Trophoblast cell (in vitro differentiated cells and primary cell): Measurements from ENCODE around the gene NANOG.
"Not testable (repeated sequence)": the region's sequence is repeated elsewhere in the genome, so short reads cannot be mapped to it uniquely, and the experiment has no call there.

Experiments used
- DNase-seq, 2 donors: peaks; one replicate each; pipeline ENCODE4 v3.0.0-alpha.2; 2016
- H2AFZ ChIP-seq: 2 replicates; pipeline ENCODE4 v1.6.1; 2013; ENCODE audit warnings: low read length, moderate library complexity, mild to moderate bottlenecking; ENCODE audit not compliant: insufficient read depth, poor library complexity
- H2AK5ac ChIP-seq: 2 replicates; pipeline ENCODE4 v1.6.1; 2013; ENCODE audit warnings: mild to moderate bottlenecking, low read length
- H2BK120ac ChIP-seq: 2 replicates; pipeline ENCODE4 v1.6.1; 2013; ENCODE audit warnings: low read length, mild to moderate bottlenecking, moderate library complexity; ENCODE audit not compliant: insufficient read depth, poor library complexity
- H2BK12ac ChIP-seq: 2 replicates; pipeline ENCODE4 v1.6.1; 2013; ENCODE audit warnings: mild to moderate bottlenecking, low read length, moderate library complexity
- H2BK5ac ChIP-seq: 2 replicates; pipeline ENCODE4 v1.6.1; 2013; ENCODE audit warnings: low read length, low read depth, moderate library complexity, mild to moderate bottlenecking; ENCODE audit not compliant: poor library complexity
- H3K14ac ChIP-seq: 2 replicates; pipeline ENCODE4 v1.6.1; 2013; ENCODE audit warnings: mild to moderate bottlenecking, low read length
- H3K18ac ChIP-seq: 2 replicates; pipeline ENCODE4 v1.6.1; 2013; ENCODE audit warnings: mild to moderate bottlenecking, low read length
- H3K23ac ChIP-seq: 2 replicates; pipeline ENCODE4 v1.6.1; 2013; ENCODE audit warnings: low read length
- H3K27ac ChIP-seq: 2 replicates; pipeline ENCODE4 v1.5.1; 2013; ENCODE audit warnings: low read depth, mild to moderate bottlenecking, inconsistent platforms, low read length, moderate library complexity
- H3K27me3 ChIP-seq: 2 replicates; pipeline ENCODE4 v1.6.1; 2013; ENCODE audit warnings: inconsistent platforms, mild to moderate bottlenecking, low read length, moderate library complexity; ENCODE audit not compliant: insufficient read depth
- H3K36me3 ChIP-seq, 2 experiments: 1 replicate in 1 of 2; 2 replicates in 1 of 2; pipeline ENCODE4 v1.6.1; 2013; ENCODE audit warnings: low read length in 2 of 2, mild to moderate bottlenecking in 2 of 2, moderate library complexity in 1 of 2; ENCODE audit not compliant: insufficient read depth in 2 of 2, control insufficient read depth in 1 of 2
- H3K4ac ChIP-seq: 2 replicates; pipeline ENCODE4 v1.6.1; 2013; ENCODE audit warnings: low read depth, mild to moderate bottlenecking, low read length, moderate library complexity
- H3K4me1 ChIP-seq, 2 experiments: 1 replicate in 1 of 2; 2 replicates in 1 of 2; pipeline ENCODE4 v1.6.1; 2013; ENCODE audit warnings: low read length in 2 of 2, mild to moderate bottlenecking in 2 of 2, moderate library complexity in 1 of 2; ENCODE audit not compliant: insufficient read depth in 2 of 2, control insufficient read depth in 1 of 2
- H3K4me2 ChIP-seq: 2 replicates; pipeline ENCODE4 v1.6.1; 2013; ENCODE audit warnings: inconsistent platforms, mild to moderate bottlenecking, low read length, moderate library complexity
- H3K4me3 ChIP-seq: 2 replicates; pipeline ENCODE4 v1.5.1; 2013; ENCODE audit warnings: mild to moderate bottlenecking, low read depth, low read length, inconsistent platforms
- H3K79me1 ChIP-seq: one replicate; pipeline ENCODE4 v1.6.1; 2013; ENCODE audit warnings: low read length
- H3K79me2 ChIP-seq: 2 replicates; pipeline ENCODE4 v1.6.1; 2013; ENCODE audit warnings: low read length, mild to moderate bottlenecking; ENCODE audit not compliant: control insufficient read depth, insufficient read depth, poor library complexity
- H3K9ac ChIP-seq: 2 replicates; pipeline ENCODE4 v1.6.1; 2013; ENCODE audit warnings: mild to moderate bottlenecking, low read length
- H3K9me3 ChIP-seq: 2 replicates; pipeline ENCODE4 v1.6.1; 2013; ENCODE audit warnings: low read depth, mild to moderate bottlenecking, control low read depth, inconsistent platforms, low read length; ENCODE audit not compliant: insufficient read depth
- H4K12ac ChIP-seq: 2 replicates; pipeline ENCODE4 v1.6.1; 2013; ENCODE audit warnings: low read depth, mild to moderate bottlenecking, low read length, moderate library complexity
- H4K8ac ChIP-seq: 2 replicates; pipeline ENCODE4 v1.6.1; 2013; ENCODE audit warnings: low read depth, mild to moderate bottlenecking, low read length, moderate library complexity
- H4K91ac ChIP-seq: one replicate; pipeline ENCODE4 v1.6.1; 2013; ENCODE audit warnings: low read depth, mild to moderate bottlenecking, low read length, moderate library complexity
- WGBS: extraction: QIAGEN DNeasy Blood & Tissue Kit; methylation state at CpG from one replicate; pipeline ENCODE4 v1.1.7; 2013; ENCODE audit warnings: missing lambda C conversion rate; ENCODE audit not compliant: insufficient read length, insufficient coverage; ENCODE audit errors: extremely low coverage; 5-methylcytosine and 5-hydroxymethylcytosine counted together

The NANOG gene

GRCh38 chr12:7788294-7788660 is 925 bp upstream of the NANOG start:
- no peak overlapping the region for H3K14ac ChIP-seq
- H3K4ac ChIP-seq = no peak overlapping the region
- no peak overlapping the region for H2BK5ac ChIP-seq
- H3K36me3 ChIP-seq = no peaks in the 10 kb centered on the region
- no peaks in the 10 kb centered on the region for H3K9me3 ChIP-seq
- no peaks in the 10 kb centered on the region for H3K27me3 ChIP-seq
- H3K79me2 ChIP-seq = no peaks in the 10 kb centered on the region
- H3K27ac ChIP-seq = no peak overlapping the region
- no peak overlapping the region for H3K18ac ChIP-seq
- no peak overlapping the region for H2AK5ac ChIP-seq
- DNase-seq = no peak
- no peak overlapping the region for H4K12ac ChIP-seq
- no peak overlapping the region for H4K8ac ChIP-seq
- H2BK120ac ChIP-seq = no peak overlapping the region
- peaks cover 0 to 4% of the 10 kb centered on the region in 2 experiments for H3K4me1 ChIP-seq
- no peak overlapping the region for H2BK12ac ChIP-seq
- no peak overlapping the region for H2AFZ ChIP-seq
- no peak overlapping the region for H3K23ac ChIP-seq
- no peak overlapping the region for H4K91ac ChIP-seq
- H3K9ac ChIP-seq = no peak overlapping the region
- no peaks in the 10 kb centered on the region for H3K79me1 ChIP-seq
- H3K4me2 ChIP-seq = no peak overlapping the region
- H3K4me3 ChIP-seq = no peak overlapping the region
- WGBS = no CpG with 5 or more reads among the region's 4 CpGs

GRCh38 chr12:7793211-7793610 is 4.0 kb downstream of the NANOG start:
- DNase-seq = no peak
- H3K4me3 ChIP-seq = no peak overlapping the region
- H3K4me2 ChIP-seq = no peak overlapping the region
- H2AK5ac ChIP-seq = no peak overlapping the region
- H3K27me3 ChIP-seq = no peaks in the 10 kb centered on the region
- WGBS = no CpG with 5 or more reads among the region's 3 CpGs
- H4K91ac ChIP-seq = no peak overlapping the region
- H3K23ac ChIP-seq = no peak overlapping the region
- peaks cover 0 to 2% of the 10 kb centered on the region in 2 experiments for H3K4me1 ChIP-seq
- no peaks in the 10 kb centered on the region for H3K79me1 ChIP-seq
- no peak overlapping the region for H3K4ac ChIP-seq
- H2BK5ac ChIP-seq = no peak overlapping the region
- no peaks in the 10 kb centered on the region for H3K36me3 ChIP-seq
- H2AFZ ChIP-seq = no peak overlapping the region
- H3K9me3 ChIP-seq = no peaks in the 10 kb centered on the region
- no peak overlapping the region for H3K9ac ChIP-seq
- H4K12ac ChIP-seq = no peak overlapping the region
- no peak overlapping the region for H4K8ac ChIP-seq
- no peak overlapping the region for H3K14ac ChIP-seq
- no peak overlapping the region for H2BK12ac ChIP-seq
- H3K18ac ChIP-seq = no peak overlapping the region
- H3K27ac ChIP-seq = no peak overlapping the region
- H2BK120ac ChIP-seq = no peak overlapping the region
- no peaks in the 10 kb centered on the region for H3K79me2 ChIP-seq

- not testable (repeated sequence) for H3K18ac ChIP-seq, H2BK120ac ChIP-seq, H3K27ac ChIP-seq, H3K79me1 ChIP-seq, H3K27me3 ChIP-seq, H3K4me3 ChIP-seq, H4K91ac ChIP-seq, H3K4me2 ChIP-seq, H3K23ac ChIP-seq, H3K36me3 ChIP-seq, H2BK12ac ChIP-seq, H3K9me3 ChIP-seq, DNase-seq, H3K4ac ChIP-seq, H3K14ac ChIP-seq, H3K4me1 ChIP-seq, H4K8ac ChIP-seq, H2AK5ac ChIP-seq, H3K9ac ChIP-seq, H4K12ac ChIP-seq, H2AFZ ChIP-seq, H2BK5ac ChIP-seq, H3K79me2 ChIP-seq
- WGBS = no CpG with 5 or more reads among the region's 7 CpGs
Observed at GRCh38 chr12:7797269-7797668, 8.1 kb downstream of the NANOG start.

- H4K12ac ChIP-seq = no peak overlapping the region
- peaks cover 0 to 2% of the 10 kb centered on the region in 2 experiments for H3K4me1 ChIP-seq
- no peak overlapping the region for H3K4me2 ChIP-seq
- no peak overlapping the region for H3K18ac ChIP-seq
- no peaks in the 10 kb centered on the region for H3K79me2 ChIP-seq
- H2AFZ ChIP-seq = no peak overlapping the region
- H3K27ac ChIP-seq = no peak overlapping the region
- no peak overlapping the region for H3K23ac ChIP-seq
- H2BK12ac ChIP-seq = no peak overlapping the region
- no peak overlapping the region for H3K4me3 ChIP-seq
- no peak overlapping the region for H2AK5ac ChIP-seq
- H3K14ac ChIP-seq = no peak overlapping the region
- H4K91ac ChIP-seq = no peak overlapping the region
- H2BK120ac ChIP-seq = no peak overlapping the region
- H3K9me3 ChIP-seq = no peaks in the 10 kb centered on the region
- H3K27me3 ChIP-seq = no peaks in the 10 kb centered on the region
- no peak overlapping the region for H3K9ac ChIP-seq
- H4K8ac ChIP-seq = no peak overlapping the region
- H3K36me3 ChIP-seq = no peaks in the 10 kb centered on the region
- no peak for DNase-seq
- no peaks in the 10 kb centered on the region for H3K79me1 ChIP-seq
- H3K4ac ChIP-seq = no peak overlapping the region
- no CpG with 5 or more reads among the region's 12 CpGs for WGBS
- no peak overlapping the region for H2BK5ac ChIP-seq
Observed at GRCh38 chr12:7797698-7798398, 8.6 kb downstream of the NANOG start.
